ENCODE measurements around the gene PHACTR2.
"Not testable (repeated sequence)": the region's sequence is repeated elsewhere in the genome, so short reads cannot be mapped to it uniquely, and the experiment has no call there.

Gene PHACTR2

DNA sequence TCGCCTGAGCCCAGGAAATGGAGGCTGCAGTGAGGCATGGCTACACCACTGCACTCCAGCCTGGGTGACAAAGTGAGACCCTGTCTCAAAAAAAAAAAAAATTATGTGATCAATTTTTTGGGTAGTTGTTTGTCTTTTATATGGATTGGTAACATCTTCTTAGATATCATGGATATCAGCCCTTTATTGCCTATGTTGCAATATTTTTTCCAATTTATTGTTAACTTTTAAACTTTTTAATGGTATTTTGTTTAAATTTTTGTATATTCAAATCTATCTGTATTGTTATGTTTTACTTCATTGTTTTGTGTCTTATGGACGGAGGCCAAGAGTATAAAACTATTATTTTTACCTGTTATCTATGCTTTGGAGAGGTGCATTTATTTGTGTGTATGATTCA is 133.0 kb downstream of the PHACTR2 start:
- DNase-seq (ENCODE audit: low read depth) = no peak

DNA sequence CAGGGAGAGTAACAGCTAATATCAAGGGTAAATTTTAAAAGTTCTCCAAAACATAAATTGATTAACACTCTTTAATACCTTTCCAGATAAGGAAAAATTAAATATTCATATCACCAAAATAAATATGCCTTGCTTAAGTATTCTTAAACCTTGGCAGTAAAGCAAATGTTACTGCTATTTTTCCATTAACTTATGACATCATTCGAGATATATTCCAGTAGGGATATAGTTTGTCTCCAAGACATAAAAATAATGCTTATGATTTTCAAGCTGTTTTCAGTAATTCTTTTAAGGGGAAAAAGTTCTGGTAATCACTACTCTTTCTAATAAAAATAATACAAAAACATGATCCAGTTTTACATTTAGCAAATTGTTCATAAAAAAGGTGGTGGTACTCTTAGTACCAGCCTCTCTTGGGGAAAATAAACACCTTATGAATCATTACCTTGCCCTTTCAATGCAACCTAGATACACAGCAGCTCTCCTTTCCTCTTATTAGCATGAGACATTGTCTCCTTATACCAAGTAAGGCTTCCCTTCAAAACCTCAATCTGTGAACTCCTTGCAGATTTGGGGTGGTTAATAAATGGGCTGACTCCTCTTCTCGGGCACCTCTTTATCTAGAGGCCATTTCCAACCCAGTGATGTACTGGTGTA is 133.9 kb downstream of the PHACTR2 start:
- DNase-seq (ENCODE audit: low read depth) = no peak

GRCh38 chr6:143817621-143818020 is 139.9 kb downstream of the PHACTR2 start:
- DNase-seq (ENCODE audit: low read depth) = no peak

DNA sequence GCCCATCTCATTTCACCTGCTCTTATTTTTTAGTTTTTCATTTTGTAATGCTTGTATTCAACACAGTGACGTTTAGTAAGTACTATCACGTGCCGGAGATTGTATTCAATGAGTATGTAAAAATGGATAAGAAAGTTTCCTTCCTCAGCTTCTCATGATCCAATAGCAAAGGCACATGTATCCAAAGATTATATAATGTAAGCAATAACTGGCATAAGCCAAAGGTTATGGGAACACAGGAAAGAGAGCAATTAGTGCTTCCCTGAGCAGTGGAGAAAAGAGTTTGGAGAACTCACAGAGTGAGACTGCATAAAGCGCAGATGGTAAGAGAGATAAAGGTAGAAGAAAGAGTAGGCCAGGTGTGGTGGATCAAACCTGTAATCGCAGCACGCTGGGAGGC is 143.6 kb downstream of the PHACTR2 start:
- no peak for DNase-seq (ENCODE audit: low read depth)

DNA sequence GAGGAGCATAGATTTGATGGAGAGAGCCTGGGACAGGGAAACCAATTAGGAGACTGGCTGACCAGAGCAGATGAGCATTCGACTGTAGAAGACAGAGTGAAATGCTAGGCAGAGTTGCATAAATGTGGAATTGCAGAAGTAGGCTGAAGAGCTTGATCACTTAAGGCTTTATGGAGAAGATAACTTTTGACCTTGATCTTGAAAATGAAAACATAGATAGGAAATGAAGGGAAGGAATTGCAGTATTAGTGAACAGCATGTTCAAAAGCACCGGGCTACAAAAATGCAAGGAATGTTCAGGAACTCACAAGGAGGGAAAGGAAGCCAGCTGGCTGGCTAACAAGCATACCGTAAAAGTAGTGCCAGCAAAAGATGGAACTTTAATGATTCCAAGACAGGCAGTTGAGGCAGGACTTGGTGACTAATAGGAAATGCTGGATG is 144.8 kb downstream of the PHACTR2 start:
- DNase-seq (ENCODE audit: low read depth) = no peak

- DNase-seq (ENCODE audit: low read depth) = no peak
Measured at GRCh38 chr6:143823548-143823947, 145.8 kb downstream of the PHACTR2 start.

GRCh38 chr6:143828572-143828971 is 150.8 kb downstream of the PHACTR2 start:
- DNase-seq (ENCODE audit: low read depth) = no peak

- DNase-seq (ENCODE audit: low read depth) = no peak
Measured at GRCh38 chr6:143836150-143836549, 158.4 kb downstream of the PHACTR2 start.

DNA sequence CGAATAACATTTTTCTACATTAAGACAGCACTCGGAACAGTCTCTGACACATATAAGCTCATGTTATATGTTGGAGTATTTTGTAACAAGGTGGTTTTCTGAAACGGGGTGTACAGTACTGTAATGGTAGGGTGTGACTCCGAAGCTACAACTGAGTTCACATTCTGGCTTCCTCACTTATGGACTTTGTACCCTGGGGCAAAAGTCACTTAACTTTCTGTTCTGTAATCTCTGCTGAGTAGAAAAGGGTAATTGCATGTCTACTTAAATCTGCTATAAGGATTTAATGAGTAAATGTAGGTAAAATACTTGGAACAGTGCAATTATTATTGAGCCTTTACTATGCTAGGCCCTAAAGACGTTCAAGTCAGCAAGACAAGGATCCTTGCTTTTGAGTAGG is 160.6 kb downstream of the PHACTR2 start:
- DNase-seq (ENCODE audit: low read depth) = no peak

DNA sequence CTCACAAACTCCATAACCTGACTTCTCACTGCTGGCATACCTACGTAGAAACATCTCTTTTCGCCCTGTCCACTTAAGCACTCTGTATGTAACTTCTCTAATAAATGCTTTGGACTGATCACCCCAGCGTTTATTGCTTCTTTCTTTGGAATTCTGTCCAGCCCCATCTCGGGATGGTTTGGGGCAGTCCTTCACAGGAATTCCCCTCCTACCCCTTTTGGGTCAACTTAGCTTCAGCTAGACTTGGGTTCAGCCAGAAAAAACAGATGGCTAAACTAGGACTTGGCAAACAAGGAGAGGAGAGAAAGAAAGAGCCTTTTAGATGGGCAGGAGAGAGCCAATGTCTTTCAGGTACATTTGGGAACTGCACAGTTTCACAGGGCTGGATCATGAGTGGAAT is 161.4 kb downstream of the PHACTR2 start:
- no peak for DNase-seq (ENCODE audit: low read depth)

DNA sequence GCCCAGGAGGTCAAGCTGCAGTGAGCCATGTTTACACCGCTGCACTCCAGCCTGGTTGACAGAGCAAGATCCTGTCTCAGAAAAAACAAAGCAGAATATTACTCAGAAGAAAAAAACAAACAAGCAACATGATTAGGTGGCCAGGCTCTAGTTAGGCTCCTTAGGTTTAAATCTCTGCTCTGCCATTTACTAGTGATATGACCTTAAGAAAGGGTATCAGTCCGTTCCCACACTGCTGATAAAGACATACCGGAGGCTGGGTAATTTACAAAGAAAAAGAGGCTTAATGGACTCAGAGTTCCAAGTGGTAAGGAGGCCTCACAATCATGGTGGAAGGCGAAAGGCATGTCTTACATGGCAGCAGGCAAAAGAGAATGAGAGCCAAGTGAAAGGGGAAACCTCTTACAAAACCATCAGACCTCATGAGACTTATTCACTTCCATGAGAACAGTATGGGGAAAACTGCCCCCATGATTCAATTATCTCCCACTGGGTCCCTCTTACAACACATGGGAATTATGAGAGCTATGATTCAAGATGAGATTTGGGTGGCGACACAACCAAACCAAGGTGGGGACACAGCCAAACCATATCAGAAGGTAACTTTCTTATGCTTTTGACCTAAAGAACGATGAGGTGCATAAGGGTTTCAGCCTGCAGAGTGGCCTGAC is 163.0 kb downstream of the PHACTR2 start:
- DNase-seq (ENCODE audit: low read depth) = no peak

DNA sequence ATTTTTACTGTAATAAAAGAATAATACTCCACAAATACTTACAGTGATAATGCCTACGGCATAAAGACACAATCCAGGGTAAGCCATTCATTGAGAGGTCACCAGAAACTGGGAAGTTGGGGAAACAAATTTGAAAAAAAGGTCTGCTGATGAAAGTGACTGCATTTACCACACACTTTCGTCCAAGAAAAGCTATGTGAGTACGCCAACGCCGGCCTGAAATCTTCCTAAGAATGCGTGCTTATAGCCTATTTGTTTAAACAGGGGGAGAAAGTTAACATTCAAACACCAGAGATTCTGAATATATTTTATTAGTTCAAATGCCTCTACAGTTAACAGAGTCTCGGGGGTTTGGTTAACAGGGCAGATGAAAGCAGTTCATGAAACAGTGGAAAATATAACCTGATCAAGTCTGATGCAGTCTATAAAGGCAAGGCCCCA is 164.7 kb downstream of the PHACTR2 start:
- DNase-seq (ENCODE audit: low read depth) = no peak

DNA sequence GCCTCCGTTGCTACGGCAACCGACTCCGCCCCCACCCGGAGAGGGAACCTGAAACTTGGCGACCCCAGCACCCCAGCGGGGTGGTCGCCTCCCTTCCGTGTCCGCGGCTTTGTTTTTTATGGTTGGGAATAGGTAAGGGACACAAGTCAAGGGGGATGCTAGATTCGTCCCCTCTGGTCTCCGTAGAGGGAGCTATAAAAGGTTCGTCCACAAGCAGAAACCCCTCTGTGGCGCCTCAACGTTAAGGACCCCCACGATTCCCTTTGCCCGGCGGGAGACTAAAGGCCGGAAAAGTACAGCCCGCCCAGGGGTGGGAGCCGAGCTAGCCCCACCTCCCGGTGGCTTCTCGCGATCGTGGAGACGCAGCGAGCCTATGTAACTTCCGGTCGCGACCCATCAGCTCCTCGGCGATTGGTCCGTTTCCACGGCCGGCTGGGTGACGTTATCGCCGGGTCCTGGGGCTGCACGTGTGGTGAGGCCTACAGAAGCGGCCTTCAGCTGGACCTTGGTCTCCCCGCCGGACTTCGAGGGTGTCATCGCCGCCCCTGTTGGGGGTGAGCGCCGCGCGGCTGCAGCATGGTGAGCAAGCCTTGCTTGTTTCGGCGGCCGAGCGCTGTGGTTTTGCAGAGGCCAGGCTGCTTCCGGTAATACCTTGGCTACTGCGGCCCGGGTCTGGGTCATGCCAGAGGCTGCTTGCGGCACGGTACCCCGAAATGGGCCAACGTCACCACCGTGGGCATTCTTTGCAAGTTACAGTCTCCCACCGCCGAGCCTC is 165.3 kb downstream of the PHACTR2 start, which contains the start of gene LTV1:
TSS of gene LTV1 (plus strand) at position 437 of the 775 bp plus-strand sequence. CDS start at position 577, 140 bp downstream.
- peak; percentile 86 for DNase-seq (ENCODE audit: low read depth)

GRCh38 chr6:143843677-143843999 is 165.9 kb downstream of the PHACTR2 start:
- DNase-seq (ENCODE audit: low read depth) = no peak

- no peak for DNase-seq (ENCODE audit: low read depth)
Measured at GRCh38 chr6:143844006-143844405, 166.2 kb downstream of the PHACTR2 start.

DNA sequence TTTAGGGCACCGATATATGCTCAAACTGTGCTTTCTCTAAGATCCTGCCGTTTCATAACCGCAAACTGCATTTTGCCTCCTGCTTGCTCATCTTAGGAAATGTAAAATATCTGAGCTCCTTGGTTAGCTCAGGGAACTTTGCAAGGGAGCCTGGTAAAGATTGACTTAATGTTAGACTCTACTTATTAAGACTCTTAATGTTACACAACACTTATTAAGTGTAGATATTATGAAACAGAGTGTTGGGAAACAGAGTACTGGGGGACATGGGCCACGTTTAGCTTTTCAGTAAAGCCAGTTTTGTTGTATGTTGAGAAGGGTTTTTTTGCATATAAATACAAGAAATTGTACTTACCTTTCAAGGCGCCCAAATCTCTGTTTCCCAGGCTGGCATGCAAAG is 167.3 kb downstream of the PHACTR2 start:
- DNase-seq (ENCODE audit: low read depth) = no peak

GRCh38 chr6:143851706-143852105 is 173.9 kb downstream of the PHACTR2 start:
- DNase-seq (ENCODE audit: low read depth) = not testable (repeated sequence)

GRCh38 chr6:143855057-143855456 is 177.3 kb downstream of the PHACTR2 start:
- not testable (repeated sequence) for DNase-seq (ENCODE audit: low read depth)

DNA sequence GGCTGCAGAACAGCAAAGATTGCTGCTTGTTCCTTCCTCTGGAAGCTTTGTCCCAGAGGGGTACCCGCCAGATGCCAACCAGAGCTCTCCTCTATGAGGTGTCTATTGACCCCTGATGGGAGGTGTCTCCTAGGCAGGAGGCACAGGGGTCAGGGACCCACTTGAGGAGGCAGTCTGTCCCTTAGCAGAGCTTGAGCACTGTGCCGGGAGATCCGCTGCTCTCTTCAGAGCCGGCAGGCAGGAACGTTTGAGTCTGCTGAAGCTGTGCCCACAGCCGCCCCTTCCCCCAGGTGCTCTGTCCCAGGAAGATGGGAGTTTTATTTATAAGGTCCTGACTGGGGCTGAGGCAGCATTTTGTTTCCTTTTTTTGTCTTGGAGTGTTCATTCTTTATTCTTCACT is 179.0 kb downstream of the PHACTR2 start:
- not testable (repeated sequence) for DNase-seq (ENCODE audit: low read depth)

DNA sequence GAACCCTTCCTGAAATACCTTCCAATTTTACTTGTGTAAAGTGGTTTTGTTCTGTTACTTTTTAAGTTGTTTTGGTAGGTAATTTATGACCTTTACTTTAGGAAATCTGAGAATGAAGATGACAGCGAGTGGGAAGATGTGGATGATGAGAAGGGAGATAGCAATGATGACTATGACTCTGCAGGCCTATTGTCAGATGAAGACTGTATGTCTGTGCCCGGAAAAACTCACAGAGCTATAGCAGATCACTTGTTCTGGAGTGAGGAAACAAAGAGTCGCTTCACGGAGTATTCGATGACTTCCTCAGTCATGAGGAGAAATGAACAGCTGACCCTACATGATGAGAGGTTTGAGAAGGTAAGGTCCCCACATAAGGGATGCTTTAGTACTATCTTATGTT is 179.9 kb downstream of the PHACTR2 start:
- DNase-seq (ENCODE audit: low read depth) = no peak

- no peak for DNase-seq (ENCODE audit: low read depth)
Measured at GRCh38 chr6:143859891-143860660, 182.3 kb downstream of the PHACTR2 start.

GRCh38 chr6:143863771-143864170 is 186.0 kb downstream of the PHACTR2 start:
- DNase-seq (ENCODE audit: low read depth) = no peak
